ENCODE results near the gene CEP104.
A peak's percentile ranks its signal among the peaks of the same experiment; 100 is the strongest.

Gene CEP104

DNA sequence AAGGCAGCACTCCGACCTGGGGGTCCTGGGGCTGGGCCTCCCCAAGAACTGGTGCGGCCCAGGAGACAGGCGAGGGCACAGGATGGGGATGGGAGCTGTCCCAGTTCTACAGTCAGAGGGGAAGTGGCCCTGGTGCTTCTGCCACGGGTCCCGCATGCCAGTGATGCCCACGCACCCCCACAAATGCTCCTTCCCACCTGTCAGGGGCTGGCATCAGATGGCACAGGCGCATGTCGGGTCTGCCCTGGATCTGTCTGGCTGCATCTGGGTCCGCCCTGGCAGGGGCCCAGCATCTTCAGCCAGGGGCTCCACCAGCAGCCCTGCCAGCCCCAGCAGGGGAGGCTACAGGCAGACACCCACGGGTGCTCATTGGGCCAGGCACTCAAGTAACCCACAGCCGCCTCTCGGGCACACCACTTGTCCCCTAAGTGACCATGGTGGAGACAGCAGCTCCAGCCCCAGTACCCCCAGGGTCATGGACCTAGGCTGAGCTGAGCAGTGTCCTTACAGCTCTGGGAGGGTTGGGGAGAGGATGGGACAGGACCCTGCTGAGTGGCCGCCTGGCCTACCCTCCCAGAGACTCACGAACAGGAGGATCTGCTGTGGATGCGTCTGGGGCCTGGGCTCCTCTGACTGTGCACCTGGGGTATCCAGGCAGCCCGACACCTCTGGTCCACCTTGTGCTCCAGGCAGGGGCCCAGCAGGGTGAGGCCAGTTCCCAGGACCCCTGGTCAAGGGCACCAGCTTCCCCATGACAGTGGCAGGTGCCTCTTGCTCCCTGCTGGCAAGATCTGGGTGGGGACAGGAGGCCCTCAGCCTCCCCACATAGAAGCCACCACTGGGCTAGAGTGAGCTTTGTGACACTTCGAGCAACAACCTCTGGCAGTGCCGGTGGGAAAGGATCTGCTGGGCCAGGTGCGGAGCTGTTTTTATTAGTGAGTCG is 79.1 kb downstream of the CEP104 start:
- DNase-seq (ENCODE audit: low read depth) = no peak

DNA sequence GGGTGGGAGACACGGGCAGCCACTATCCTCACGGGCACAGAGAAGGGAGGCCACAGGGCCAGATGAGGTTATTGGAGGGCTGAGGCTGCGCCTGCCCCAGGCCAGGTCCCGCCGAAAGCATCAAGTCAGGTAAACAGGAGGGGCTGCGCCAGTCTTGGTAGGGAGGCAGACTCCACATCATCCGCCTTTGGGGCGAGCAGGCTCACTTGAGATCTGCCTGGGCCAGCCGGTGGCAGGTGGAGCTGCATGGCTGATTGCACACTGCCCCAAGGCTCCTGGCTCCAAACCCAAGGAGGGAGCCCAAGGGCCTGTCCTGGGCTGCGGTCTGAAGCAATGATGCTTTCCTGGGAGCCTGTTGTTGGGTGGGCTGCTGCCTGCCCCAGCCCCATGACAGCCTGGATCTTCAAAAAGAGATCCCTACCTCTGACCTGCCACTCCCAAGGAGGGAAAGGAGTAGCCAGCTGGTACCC is 79.9 kb downstream of the CEP104 start:
- no peak for DNase-seq (ENCODE audit: low read depth)

DNA sequence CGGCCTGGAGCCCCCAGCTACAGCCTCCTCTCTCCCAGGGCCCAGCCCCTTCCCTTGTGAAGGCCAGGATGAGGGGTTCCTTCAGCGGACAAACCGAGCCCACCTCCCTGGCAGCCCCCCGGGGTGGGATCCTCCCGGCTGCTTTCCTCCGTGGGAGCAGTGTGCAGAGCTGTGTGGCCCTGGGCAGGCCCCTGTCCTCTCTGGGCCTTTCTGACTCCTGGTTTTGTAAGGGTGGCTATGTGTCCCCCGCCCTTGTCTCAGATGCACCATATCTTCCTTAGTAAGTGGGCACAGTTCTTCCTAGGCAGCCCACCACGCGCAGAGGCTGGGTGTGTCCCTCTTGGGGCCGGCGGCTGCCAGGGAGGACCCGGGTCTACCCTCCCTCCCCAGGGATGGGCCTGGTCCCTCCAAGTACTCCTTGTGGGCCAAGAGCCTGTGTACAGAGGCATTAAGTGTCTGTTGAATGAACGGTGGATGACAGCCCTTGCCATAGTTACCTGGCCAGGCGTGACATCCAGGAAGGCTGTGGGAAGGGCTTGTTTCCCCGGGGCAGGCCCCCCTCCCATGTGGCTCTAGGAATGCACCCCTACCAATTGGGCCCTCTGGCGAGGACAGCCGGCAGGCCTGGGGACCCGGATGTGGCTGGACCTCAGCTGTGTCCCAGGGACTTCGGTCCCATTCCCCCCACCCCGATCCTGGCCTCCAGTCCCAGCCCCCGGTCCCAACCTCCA is 80.6 kb downstream of the CEP104 start:
- no peak for DNase-seq (ENCODE audit: low read depth)

DNA sequence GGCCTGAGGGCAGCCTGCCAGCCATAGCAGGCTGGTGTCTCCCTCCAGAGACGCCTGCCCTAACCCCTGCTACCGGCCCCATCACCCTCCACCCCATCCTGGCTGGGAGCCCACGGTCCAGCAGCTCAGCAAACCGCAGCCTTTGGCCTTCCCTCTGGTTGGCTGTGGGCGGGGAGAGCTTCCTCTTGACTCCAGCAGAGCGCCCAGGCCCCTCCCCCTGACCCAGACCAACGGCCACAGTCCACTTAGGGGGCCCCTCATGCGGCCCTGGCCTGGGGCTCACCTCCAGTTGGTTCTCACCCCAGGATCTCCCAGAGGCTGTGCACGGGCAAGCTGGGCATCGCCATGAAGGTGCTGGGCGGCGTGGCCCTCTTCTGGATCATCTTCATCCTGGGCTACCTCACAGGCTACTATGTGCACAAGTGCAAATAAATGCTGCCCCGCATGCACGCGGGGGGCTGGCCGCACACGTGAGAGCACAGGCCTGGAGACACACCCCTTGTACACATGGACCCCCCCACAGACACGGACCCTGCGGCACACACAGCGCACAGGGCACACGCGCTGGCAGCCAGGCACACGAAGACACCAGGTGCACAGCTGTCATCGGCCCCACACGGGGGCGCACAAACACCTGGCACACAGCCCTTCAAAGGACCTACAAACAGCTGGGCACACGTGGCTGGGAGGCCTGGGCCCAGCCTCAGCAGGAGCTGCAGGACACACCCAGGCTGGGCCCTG is 81.4 kb downstream of the CEP104 start:
- DNase-seq (ENCODE audit: low read depth) = peak; percentile 42

DNA sequence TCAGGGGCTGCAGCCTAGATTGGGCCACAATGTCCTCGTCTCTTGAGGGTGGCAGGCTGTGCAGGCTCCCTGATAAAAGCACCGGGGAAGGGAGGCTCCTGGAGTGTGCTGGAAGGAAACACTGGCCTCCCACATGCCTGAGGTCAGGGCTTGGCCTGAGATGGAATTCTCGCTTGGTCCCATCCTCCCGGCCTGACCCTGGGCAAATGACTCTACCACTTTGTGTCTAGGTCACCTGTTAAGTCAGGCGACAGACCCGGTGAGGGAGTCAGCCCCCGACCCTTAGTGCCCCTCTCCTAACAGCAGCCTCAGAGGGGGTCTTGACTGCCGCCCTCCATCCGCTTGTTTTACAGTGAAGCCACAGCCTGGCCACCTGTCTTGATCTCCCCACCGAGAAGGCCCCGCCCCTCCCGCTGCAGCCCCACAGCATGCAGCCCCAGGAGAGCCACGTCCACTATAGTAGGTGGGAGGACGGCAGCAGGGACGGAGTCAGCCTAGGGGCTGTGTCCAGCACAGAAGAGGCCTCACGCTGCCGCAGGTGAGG is 82.0 kb downstream of the CEP104 start:
- no peak for DNase-seq (ENCODE audit: low read depth)

DNA sequence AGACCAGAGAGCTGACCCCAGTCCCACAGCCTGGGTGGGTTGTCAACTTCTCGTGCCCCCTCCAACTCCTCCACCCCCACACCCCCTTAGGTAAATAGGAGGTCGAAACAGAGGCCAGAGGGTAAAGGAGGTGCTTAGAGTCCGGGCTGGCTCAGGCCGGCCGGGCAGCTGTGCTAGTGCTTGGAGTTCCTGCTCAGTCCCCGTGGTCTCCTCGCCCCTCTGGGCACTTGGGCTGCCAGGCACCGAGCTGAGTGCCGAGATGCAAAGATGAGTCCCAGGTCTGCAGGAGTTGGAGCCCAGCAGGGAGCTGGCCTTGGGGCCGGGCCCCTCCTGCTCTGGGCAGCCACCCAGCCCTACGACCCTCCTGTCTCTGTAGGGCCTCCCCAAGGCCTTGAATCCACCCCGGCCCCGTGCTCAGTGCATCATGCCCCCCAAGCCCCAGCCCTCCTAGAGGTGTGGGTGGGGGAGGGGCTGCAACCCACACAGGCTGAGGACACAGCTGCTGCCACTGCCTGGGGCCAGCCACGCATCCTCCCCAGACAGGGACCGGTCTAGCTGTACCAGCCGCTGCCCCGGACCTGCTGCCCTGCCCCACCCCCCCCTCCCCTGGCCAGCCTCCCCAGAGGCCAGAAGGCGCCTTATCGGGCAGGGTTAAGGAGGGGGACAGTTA is 82.6 kb downstream of the CEP104 start:
- no peak for DNase-seq (ENCODE audit: low read depth)

DNA sequence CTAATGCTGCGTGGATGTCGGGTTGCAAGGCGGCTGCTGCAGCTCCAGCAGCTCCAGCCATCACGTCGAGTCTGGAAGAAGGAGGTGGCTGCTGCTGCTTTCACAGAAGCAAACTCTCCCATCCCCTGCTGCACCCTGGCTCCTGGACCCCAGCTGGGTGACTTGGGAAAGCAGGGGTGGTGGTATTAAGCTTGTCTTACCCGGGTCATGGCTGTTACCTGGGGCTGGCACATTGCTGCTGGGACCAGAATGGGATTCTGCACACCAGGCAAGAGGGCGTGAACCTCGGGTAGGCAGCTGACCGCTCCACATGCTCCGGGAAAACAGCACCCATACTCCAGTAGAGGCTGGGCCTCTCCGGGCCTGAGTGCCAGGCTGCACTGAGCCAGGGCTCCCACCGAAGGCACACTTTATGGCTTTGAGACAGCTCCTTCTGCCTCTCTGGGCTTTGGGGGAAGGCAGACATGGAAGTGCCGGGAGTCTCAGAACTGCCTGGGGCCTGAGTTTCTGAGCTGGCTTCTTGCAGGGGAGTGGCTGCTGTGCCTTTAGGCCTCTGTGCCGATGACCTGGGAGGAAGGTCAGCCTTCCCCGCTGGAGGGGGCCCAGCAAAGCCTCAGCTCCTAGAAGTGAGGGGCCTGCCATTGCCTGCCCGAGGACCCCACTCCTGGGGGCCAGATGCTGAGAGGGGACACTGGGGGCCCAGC is 83.3 kb downstream of the CEP104 start:
- no peak for DNase-seq (ENCODE audit: low read depth)

DNA sequence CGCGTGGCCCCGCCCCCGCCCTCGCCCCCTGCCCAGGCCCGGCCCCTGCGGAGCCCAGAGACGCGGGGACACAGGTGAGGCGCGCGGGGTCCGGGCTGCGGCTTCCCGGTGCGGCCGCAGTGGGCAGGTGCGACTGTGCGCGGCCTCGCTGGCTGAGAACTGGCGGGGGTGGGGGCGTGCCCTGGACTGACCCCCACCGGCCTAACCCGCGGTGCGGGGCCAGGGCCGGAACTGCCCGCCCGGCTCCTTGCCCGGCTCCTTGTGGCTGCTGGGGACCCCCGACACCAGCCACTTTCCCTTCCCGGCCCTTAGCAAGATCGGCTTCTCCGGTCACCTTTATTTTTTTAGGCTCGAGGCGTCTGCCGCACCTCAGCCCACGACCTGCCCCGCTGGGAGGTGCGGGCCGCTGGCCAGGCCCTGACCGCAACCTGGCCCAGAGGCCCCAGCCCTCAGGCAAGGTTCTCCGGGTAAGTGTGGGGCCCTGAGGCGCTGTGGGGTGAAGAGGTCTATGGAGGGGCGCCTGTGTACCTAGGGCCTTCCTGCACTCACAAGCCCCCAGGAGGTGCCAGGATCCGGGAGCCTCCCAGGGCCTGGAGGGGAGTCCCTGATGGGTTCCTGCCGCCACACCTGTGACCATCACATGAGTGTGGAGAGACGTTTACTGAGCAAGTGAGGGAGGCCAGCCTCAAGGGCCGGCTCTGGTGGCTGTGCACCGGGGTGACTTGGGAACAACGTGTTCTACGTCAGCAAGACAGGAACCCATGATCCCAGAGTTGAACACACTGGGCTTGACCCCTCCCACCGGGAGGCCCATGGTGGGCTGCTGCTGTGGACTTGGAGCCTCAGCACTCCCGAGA is 84.1 kb downstream of the CEP104 start, which contains the start of gene SMIM1:
TSS of gene SMIM1 (plus strand) at position 35 of the 857 bp plus-strand sequence. CDS start 2,625 bp downstream, outside the sequence.
- DNase-seq (ENCODE audit: low read depth) = no peak

DNA sequence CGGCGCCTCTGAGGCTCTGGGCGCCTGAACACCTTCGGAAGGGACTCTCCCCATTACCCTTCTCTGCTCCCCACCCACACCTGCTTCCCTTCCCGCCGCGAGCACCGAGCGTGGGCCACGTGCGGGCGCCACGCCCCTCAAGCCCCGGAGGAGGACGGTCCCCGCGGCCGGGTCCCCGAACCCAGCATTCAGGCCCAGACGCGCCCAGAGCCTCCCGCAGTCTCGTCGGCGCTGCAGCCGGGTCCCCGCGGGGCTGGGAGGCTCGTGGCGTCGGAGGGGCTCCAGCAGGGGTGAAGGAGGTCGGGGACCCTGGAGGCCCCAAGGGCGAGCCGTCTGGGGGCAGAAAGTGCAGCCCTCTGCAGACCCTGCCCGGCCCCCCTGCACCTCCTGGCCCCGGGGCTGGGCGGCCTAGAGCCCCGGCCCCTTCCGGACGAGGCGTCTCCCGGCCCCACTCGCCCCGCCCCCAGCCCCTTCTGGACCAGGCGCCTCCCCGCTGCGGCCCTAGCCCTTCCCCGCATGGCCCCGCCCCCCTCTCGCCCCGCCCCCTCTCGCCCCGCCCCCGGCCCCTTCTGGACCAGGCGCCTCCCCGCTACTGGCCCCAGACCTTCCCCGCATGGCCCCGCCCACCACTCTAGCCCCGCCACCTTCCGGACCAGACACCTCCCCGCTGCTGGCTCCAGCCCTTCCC is 84.8 kb downstream of the CEP104 start:
- DNase-seq (ENCODE audit: low read depth) = peak; percentile 79

DNA sequence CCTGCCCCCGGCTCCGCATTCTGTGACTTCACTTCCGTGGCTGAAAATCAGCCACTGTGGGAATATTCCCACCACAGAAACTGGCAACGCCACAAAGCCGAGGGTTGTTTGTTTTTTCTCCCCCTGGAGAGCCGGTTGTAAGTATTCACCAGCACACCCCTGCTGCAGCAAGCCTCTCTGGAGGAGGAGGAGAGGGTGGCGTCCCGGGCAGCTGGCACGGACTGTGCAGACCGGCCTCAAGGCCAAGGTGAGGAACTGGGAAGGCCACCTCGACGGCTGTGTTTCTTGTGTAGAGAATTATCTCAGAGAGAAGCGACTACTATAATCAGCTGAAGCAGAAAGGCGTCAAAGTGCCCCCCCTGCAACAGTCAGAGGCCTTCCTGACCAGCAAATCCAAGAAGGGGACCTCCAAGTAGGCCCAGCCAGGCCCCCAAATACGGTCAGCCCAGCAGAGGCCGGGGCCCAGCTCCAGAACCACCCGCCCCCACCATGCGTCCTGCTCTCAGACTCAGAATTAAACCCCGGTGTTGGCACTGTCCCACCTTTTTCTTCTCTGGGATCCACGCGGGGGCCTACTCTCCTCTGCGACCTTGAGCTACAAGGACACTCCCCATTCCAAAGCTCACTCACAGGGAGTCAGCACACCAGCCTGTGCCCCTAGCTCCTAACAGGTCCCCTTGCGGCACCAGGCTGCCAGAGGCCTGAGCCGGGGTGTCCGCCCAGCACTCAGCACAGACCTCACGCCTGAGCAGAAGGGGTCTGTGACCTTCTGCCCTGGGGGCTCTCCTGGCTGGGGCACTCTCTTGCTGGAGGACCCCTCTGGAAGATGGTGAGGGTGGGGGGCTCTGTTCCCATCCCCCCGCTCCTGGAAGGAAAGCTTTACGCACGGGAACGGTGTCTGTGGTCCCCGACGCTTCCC is 85.6 kb downstream of the CEP104 start:
- no peak for DNase-seq (ENCODE audit: low read depth)

DNA sequence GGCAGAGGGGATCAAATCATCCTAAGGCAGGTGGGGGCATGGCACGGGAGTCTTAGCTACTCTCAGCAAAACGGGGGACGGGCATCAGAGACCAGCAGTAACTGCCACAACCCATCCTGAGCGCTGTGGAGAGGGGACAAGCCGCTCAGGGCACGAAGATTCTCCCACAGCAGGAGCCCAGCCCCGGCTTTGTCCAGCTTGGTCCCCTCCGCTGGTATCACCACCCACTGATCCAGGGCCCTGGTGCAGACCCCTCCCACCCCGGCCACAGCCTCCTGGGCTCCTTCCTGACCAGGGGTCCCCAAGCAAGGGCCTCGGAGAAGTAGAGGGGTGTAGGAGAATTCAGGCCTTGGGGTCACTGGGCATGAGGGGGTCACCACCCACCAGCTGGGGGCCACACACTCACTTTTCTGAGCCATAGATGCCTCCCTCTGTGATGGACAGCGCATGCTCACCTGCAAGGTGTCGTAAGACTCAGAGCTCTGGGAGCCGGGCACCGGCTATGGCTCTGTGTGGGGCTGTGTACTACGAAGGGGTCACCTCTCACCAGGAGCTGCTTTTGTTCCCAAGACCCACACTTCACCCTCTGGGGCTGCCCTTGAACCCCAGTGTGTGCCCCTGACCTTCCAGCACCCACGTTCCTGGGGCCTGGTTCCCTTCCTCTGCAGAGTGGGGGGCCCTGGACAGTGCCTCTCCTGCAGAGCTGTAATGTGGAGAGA is 86.8 kb downstream of the CEP104 start:
- no peak for DNase-seq (ENCODE audit: low read depth)

DNA sequence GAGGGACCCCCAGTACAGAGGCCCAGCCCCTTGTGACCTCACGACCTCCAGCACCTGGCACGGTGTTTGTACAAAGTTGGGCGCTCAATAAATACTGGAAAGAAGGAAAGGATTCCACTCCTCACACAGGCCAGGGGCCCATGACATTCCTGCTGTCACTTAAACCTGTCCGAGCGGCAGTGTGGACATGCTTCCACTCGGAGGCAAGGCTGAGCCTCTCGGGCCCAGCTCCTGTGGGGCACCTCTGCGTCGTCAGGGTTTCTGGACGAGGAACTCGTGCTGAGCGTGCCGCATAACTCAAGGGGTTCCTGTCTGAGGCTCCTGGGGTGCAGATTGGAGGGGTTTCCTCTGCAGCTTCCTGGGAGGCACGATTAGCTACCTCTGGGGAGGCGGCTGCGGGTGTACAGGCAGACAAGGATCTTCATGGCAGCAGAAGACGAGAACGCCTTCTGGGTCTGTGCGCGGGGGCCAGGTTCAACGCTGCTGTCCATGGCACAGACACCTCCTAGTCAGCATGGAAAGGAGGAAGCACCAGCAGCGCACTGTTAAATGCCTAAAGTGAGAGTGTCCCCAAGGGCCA is 88.1 kb downstream of the CEP104 start:
- DNase-seq (ENCODE audit: low read depth) = no peak

DNA sequence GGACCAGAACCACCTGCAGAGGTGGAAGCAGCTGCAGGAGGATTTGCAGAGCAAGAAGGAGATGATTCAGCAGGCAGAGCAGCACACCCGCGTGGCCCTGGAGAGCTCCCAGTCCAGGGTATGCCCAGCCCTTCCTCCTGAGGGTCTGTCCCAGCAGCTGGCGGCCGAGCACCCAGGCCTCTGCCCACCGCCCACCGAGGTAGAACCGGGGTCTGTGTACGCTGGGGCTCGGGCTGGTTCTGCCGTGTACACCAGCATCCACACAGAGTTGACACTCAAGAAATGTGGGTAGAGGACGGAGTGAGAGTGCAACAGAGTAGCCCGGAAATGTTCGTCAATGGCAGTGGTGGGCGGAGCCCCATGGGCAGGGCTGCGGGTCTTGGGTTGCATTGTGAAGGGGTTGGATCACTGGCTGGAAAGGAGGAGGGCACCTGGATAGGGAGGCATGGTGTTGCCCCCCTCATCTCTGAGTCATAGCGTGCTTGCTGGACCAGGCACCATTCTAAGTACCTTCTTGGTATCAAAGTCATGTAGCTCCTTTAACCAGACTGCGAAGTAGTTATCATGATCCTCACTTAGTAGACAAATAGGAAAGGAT is 89.6 kb downstream of the CEP104 start:
- no peak for DNase-seq (ENCODE audit: low read depth)

DNA sequence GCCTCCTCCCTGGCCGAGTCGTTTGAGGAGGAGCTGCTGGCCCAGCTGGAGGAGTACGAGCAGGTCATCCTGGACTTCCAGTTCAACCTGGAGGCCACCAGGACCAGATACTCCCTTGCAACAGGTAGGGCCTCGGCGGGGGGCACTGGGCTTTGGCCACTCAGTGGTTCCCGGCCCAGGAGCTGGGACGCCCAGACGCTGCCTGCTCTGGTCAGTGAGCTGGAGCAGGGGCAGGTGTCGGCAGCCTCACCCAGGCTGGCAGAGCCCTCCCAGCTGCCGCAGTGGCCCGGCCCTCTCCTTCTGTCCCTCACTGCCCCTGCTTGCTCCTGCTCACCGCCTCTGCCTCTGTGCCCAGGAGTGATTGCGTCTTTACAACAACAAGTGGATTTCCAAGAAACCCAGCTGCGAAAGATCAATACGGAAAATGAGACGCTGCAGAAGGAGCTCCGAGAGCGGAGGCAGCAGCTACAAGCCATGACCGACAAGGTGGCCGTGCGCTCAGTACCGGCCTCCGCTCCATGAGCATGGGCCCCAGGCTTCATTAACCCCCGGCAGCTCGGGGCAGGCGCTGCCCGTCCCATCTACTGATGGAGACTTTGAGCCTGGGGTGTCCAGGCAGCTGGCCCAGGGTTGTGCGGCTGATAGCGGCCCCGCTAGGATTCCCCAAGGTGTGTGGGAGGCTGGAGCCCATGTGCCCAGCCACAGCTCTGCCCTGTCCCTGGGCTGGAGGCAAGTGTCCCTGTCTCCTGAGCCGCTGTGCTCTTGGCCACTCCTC is 93.5 kb downstream of the CEP104 start:
- no peak for DNase-seq (ENCODE audit: low read depth)

DNA sequence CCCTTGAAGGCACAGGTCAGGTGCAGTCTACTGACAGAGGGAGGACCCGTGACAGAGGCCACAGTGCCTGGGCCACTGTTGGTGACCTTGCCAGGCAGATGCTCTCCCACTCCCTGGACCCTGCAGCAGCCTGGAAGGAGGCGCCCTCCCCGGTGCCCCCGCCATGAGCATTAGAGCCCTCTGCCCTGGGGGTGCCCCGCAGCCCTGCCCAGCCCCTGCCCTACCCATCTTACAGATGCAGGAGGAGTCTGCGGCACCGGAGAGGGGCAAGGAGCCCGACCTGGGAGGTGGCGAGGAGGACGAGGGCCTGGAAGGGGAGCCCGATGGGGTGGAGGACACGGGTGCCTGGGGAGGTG is 94.2 kb downstream of the CEP104 start:
- no peak for DNase-seq (ENCODE audit: low read depth)
